ENCODE measurements around the gene PPM1M. TPM values are rescaled to one million over a fixed set of nuclear protein-coding genes. Genes with fewer than 3 reads are reported as not detected.

PPM1M gene
- total RNA-seq, 2 donors from 2014 or later, result 6.9 to 15.3 TPM

GRCh38 chr3:52218454-52218853 lies 27.1 kb upstream of the PPM1M start:
- TF ChIP-seq, protein P1, sequence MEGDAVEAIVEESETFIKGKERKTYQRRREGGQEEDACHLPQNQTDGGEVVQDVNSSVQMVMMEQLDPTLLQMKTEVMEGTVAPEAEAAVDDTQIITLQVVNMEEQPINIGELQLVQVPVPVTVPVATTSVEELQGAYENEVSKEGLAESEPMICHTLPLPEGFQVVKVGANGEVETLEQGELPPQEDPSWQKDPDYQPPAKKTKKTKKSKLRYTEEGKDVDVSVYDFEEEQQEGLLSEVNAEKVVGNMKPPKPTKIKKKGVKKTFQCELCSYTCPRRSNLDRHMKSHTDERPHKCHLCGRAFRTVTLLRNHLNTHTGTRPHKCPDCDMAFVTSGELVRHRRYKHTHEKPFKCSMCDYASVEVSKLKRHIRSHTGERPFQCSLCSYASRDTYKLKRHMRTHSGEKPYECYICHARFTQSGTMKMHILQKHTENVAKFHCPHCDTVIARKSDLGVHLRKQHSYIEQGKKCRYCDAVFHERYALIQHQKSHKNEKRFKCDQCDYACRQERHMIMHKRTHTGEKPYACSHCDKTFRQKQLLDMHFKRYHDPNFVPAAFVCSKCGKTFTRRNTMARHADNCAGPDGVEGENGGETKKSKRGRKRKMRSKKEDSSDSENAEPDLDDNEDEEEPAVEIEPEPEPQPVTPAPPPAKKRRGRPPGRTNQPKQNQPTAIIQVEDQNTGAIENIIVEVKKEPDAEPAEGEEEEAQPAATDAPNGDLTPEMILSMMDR (IDR thresholded peaks at IDR 0.05), result no peak
- TF ChIP-seq POLR2A (IDR thresholded peaks at IDR 0.05), result no peak
- peaks cover 27% of the 10 kb centered on the region for H3K4me1 ChIP-seq
- intact Hi-C loops (cut with DNase I), result no loop called here
- H3K4me3 ChIP-seq, result no peak overlapping the region
- H3K27ac ChIP-seq, result peak overlapping the region in 3 of 4 donors; percentile 9 to 86 (median 83)
- peaks cover 0 to 11% of the 10 kb centered on the region in 2 donors for H3K36me3 ChIP-seq (replicated peaks in 1 of 2; ENCODE audit: insufficient read depth in 1 of 2, low read depth in 2 of 2)
- 71 to 94% methylated on average over 7 to 12 of the region's 12 CpGs for WGBS, 2 donors
- no peak for DNase-seq
- ATAC-seq, result no peak
- H3K27me3 ChIP-seq, result no peaks in the 10 kb centered on the region
- no peaks in the 10 kb centered on the region for H3K9me3 ChIP-seq

DNA sequence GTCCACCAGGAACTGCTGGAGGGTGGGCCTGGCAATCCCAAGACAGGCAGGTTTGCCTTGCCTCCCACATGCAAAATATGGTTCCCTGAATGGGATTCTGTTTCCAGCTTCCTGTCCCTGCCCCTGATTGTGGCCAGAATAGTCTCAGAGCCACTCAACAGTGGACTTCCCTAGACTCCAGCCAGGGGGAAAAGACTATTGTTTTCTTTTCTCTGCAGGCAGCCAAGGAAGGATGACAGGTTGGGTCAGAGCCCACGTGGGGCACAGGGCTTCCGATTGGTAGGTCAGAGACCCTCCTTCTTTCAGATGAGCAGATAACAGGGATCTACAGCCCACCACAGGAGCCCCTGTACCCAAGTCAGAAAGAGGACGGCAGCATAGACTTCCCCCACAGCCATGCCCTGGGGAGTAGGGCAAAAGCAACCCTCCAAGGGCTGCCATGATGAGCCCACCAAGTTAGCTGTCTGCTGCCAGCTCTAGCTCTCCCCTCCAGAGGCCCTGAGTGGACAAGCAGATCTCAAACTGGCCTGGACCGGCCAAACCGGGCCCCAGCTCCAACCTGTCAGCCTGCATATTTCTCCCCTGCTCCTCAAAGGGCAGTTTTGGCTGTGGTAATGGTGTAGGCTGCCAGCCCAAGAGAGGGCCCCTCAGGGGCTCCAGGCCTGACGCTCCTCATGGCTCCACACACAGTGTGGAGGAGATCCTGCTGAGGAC lies 26.5 kb upstream of the PPM1M start:
- Histone ChIP-seq H3K4me3 (no peak overlapping the region), H3K4me1 (peaks cover 27% of the 10 kb centered on the region), H3K36me3 (replicated peaks in 1 of 2; ENCODE audit: insufficient read depth in 1 of 2, low read depth in 2 of 2) (peaks cover 0 to 6% of the 10 kb centered on the region in 2 donors), H3K27ac (peak overlapping the region in 2 of 4 donors; percentile 9 to 83), H3K9me3 (no peaks in the 10 kb centered on the region), H3K27me3 (no peaks in the 10 kb centered on the region)
- TF ChIP-seq, protein P1 (IDR thresholded peaks at IDR 0.05), result no peak
- 53 to 72% methylated on average over 3 to 6 of the region's 6 CpGs for WGBS, 2 donors
- no peak for ATAC-seq
- DNase-seq, result no peak
- intact Hi-C loops (cut with DNase I), result no loop called here

DNA sequence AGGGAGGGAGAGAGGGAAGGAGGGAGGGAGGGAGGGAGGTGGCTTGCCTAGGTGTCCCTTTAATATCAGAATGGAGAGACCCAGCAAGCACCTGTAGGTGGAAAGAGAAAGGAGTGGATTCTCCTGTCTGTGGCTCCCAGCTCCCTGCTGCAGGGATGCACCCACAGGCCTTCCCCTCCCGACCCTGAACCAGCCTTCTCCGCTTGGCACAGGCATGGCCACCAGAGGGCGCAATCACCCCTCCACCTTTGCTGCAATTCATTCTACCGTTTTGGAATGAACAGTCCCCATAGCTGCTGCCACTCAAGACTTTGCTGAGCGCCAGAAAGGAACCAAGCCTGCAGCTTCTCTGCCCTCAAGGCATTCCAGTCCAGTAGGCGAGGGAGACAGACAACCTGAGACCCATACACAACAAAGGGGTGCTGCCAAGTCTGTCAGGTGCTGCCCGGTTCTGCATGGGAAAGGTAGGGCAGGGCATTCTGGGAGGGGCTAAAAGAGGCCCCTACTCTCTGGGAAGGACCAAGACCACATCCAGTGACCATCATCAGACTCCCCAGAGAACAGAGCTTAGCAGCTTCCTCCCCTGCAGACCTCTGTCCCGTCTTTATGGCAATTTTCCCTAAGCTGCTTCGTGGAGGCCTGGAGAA lies 25.1 kb upstream of the PPM1M start:
- DNase-seq, result peak; percentile 81 to 88 (median 83)
- no peak for TF ChIP-seq POLR2A (IDR thresholded peaks at IDR 0.05)
- TF ChIP-seq, protein P1 (IDR thresholded peaks at IDR 0.05), result peak; percentile 80 to 93 (median 86)
- intact Hi-C loops (cut with DNase I), result no loop called here
- Histone ChIP-seq H3K4me3 (no peak overlapping the region), H3K4me1 (peaks cover 27% of the 10 kb centered on the region), H3K9me3 (no peaks in the 10 kb centered on the region), H3K36me3 (replicated peaks in 1 of 2; ENCODE audit: insufficient read depth in 1 of 2, low read depth in 2 of 2) (no peaks in the 10 kb centered on the region), H3K27ac (no peak overlapping the region), H3K27me3 (no peaks in the 10 kb centered on the region)
- WGBS, 2 donors, result 24 to 28% methylated on average over 7 to 9 of the region's 9 CpGs
- peak; percentile 50 for ATAC-seq

- H3K4me1 ChIP-seq, result peaks cover 25% of the 10 kb centered on the region
- intact Hi-C loops (cut with DNase I), result no loop called here
- 89 to 93% methylated on average over 21 to 26 of the region's 27 CpGs for WGBS, 2 donors
Measured at GRCh38 chr3:52221141-52221562, 24.4 kb upstream of the PPM1M start.

More at GRCh38 chr3:52221141-52221562, 24.4 kb upstream of the PPM1M start:
- H3K27ac ChIP-seq, result no peak overlapping the region
- H3K4me3 ChIP-seq, result no peak overlapping the region
- no peak for ATAC-seq
- TF ChIP-seq POLR2A (IDR thresholded peaks at IDR 0.05), result no peak
- TF ChIP-seq, protein P1 (IDR thresholded peaks at IDR 0.05), result no peak
- H3K36me3 ChIP-seq (replicated peaks in 1 of 2; ENCODE audit: insufficient read depth in 1 of 2, low read depth in 2 of 2), result no peaks in the 10 kb centered on the region
- H3K9me3 ChIP-seq, result no peaks in the 10 kb centered on the region
- no peaks in the 10 kb centered on the region for H3K27me3 ChIP-seq
- DNase-seq, result no peak

All from body of pancreas (tissue), 4 donors.